ENCODE data around the gene SLC12A7.

Gene SLC12A7

GRCh38 chr5:1004461-1005248, 107.2 kb downstream of the SLC12A7 start:
- TF ChIP-seq TAF1 (IDR thresholded peaks at IDR 0.05; ENCODE audit: borderline replicate concordance, insufficient read depth, low read length) (no peak), POLR2AphosphoS5 (IDR thresholded peaks at IDR 0.05; ENCODE audit: low read depth, low read length) (no peak), SIN3A (IDR thresholded peaks at IDR 0.05; ENCODE audit: borderline replicate concordance, insufficient read depth, low read length) (no peak), FOXP2 (optimal IDR thresholded peaks at IDR 0.05; ENCODE audit: borderline replicate concordance, extremely low read depth, extremely low read length, insufficient read depth) (no peak)
- TF ChIP-seq, protein P1, sequence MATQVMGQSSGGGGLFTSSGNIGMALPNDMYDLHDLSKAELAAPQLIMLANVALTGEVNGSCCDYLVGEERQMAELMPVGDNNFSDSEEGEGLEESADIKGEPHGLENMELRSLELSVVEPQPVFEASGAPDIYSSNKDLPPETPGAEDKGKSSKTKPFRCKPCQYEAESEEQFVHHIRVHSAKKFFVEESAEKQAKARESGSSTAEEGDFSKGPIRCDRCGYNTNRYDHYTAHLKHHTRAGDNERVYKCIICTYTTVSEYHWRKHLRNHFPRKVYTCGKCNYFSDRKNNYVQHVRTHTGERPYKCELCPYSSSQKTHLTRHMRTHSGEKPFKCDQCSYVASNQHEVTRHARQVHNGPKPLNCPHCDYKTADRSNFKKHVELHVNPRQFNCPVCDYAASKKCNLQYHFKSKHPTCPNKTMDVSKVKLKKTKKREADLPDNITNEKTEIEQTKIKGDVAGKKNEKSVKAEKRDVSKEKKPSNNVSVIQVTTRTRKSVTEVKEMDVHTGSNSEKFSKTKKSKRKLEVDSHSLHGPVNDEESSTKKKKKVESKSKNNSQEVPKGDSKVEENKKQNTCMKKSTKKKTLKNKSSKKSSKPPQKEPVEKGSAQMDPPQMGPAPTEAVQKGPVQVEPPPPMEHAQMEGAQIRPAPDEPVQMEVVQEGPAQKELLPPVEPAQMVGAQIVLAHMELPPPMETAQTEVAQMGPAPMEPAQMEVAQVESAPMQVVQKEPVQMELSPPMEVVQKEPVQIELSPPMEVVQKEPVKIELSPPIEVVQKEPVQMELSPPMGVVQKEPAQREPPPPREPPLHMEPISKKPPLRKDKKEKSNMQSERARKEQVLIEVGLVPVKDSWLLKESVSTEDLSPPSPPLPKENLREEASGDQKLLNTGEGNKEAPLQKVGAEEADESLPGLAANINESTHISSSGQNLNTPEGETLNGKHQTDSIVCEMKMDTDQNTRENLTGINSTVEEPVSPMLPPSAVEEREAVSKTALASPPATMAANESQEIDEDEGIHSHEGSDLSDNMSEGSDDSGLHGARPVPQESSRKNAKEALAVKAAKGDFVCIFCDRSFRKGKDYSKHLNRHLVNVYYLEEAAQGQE (IDR thresholded peaks at IDR 0.05; ENCODE audit: insufficient read depth in 1 of 2, low read depth in 2 of 2, low read length in 2 of 2) = no peak

- TF ChIP-seq FOXP2 (optimal IDR thresholded peaks at IDR 0.05; ENCODE audit: borderline replicate concordance, extremely low read depth, extremely low read length, insufficient read depth) (no peak), SIN3A (IDR thresholded peaks at IDR 0.05; ENCODE audit: borderline replicate concordance, insufficient read depth, low read length) (no peak), TAF1 (IDR thresholded peaks at IDR 0.05; ENCODE audit: borderline replicate concordance, insufficient read depth, low read length) (no peak), POLR2AphosphoS5 (IDR thresholded peaks at IDR 0.05; ENCODE audit: low read depth, low read length) (no peak)
- TF ChIP-seq, protein P1 (IDR thresholded peaks at IDR 0.05; ENCODE audit: insufficient read depth in 1 of 2, low read depth in 2 of 2, low read length in 2 of 2) = no peak
These were observed 108.4 kb downstream of the SLC12A7 start for GRCh38 chr5:1003296-1003937.

GRCh38 chr5:1002836-1003235, 109.0 kb downstream of the SLC12A7 start:
- TF ChIP-seq SIN3A (IDR thresholded peaks at IDR 0.05; ENCODE audit: borderline replicate concordance, insufficient read depth, low read length) = no peak
- no peak for TF ChIP-seq TAF1 (IDR thresholded peaks at IDR 0.05; ENCODE audit: borderline replicate concordance, insufficient read depth, low read length)
- TF ChIP-seq, protein P1 (IDR thresholded peaks at IDR 0.05; ENCODE audit: insufficient read depth in 1 of 2, low read depth in 2 of 2, low read length in 2 of 2) = no peak
- no peak for TF ChIP-seq FOXP2 (optimal IDR thresholded peaks at IDR 0.05; ENCODE audit: borderline replicate concordance, extremely low read depth, extremely low read length, insufficient read depth)
- TF ChIP-seq POLR2AphosphoS5 (IDR thresholded peaks at IDR 0.05; ENCODE audit: low read depth, low read length) = no peak

- TF ChIP-seq FOXP2 (optimal IDR thresholded peaks at IDR 0.05; ENCODE audit: borderline replicate concordance, extremely low read depth, extremely low read length, insufficient read depth) = no peak
- TF ChIP-seq POLR2AphosphoS5 (IDR thresholded peaks at IDR 0.05; ENCODE audit: low read depth, low read length) = no peak
- no peak for TF ChIP-seq TAF1 (IDR thresholded peaks at IDR 0.05; ENCODE audit: borderline replicate concordance, insufficient read depth, low read length)
- TF ChIP-seq SIN3A (IDR thresholded peaks at IDR 0.05; ENCODE audit: borderline replicate concordance, insufficient read depth, low read length) = no peak
- TF ChIP-seq, protein P1 (IDR thresholded peaks at IDR 0.05; ENCODE audit: insufficient read depth in 1 of 2, low read depth in 2 of 2, low read length in 2 of 2) = no peak
These were observed 109.7 kb downstream of the SLC12A7 start for GRCh38 chr5:1002271-1002546.

Data from PFSK-1 (cell line).